Natural killer cell (primary cell): ENCODE measurements around the gene GJB2. TPM values are rescaled to one million over a fixed set of nuclear protein-coding genes. Genes with fewer than 3 reads are reported as not detected.

Experiments used
- ATAC-seq, 3 donors: fragments of 150-1000 bp in 2 of 3; fragments of 200-7000 bp in 1 of 3; cut with Tn5 transposase; 1 replicate in 1 of 3; 2 replicates in 2 of 3; pipeline ENCODE4 v1.10.0; 2021; ENCODE audit warnings: mild to moderate bottlenecking in 2 of 3, moderate library complexity in 2 of 3
- DNase-seq, 2 donors: peaks; one replicate each; pipeline versions ENCODE4 v3.0.0 to v3.0.0-alpha.2; 2013 to 2021; ENCODE audit warnings: mixed read lengths in 1 of 2
- H3K27ac ChIP-seq: one replicate; pipeline ENCODE4 v1.5.1; 2013; ENCODE audit warnings: mild to moderate bottlenecking, low read length
- H3K27me3 ChIP-seq: one replicate; pipeline ENCODE4 v1.6.1; 2013; ENCODE audit warnings: low read length; ENCODE audit not compliant: control insufficient read depth, insufficient read depth
- H3K36me3 ChIP-seq: one replicate; pipeline ENCODE4 v1.6.1; 2013; ENCODE audit warnings: low read length; ENCODE audit not compliant: control insufficient read depth, insufficient read depth
- H3K4me1 ChIP-seq: one replicate; pipeline ENCODE4 v1.6.1; 2013; ENCODE audit warnings: low read length; ENCODE audit not compliant: control insufficient read depth, insufficient read depth
- H3K4me3 ChIP-seq: one replicate; pipeline ENCODE4 v1.5.1; 2013; ENCODE audit warnings: low read length
- H3K9me3 ChIP-seq: one replicate; pipeline ENCODE4 v1.6.1; 2013; ENCODE audit warnings: low read length; ENCODE audit not compliant: control insufficient read depth, insufficient read depth
- H3K27ac Mint-ChIP-seq, 2 donors: one replicate each; pipeline ENCODE4 v1.8.0; 2022; ENCODE audit warnings: mild to moderate bottlenecking in 2 of 2, mixed read lengths in 2 of 2, moderate library complexity in 1 of 2
- H3K27me3 Mint-ChIP-seq, 2 donors: one replicate each; pipeline ENCODE4 v1.8.0; 2022; ENCODE audit warnings: low read depth in 2 of 2, mixed read lengths in 2 of 2
- H3K36me3 Mint-ChIP-seq: one replicate; pipeline ENCODE4 v1.8.0; 2022; ENCODE audit warnings: mixed read lengths
- H3K4me1 Mint-ChIP-seq, 2 donors: one replicate each; pipeline ENCODE4 v1.8.0; 2022; ENCODE audit warnings: mixed read lengths in 2 of 2
- H3K4me3 Mint-ChIP-seq: one replicate; pipeline ENCODE4 v1.8.0; 2022; ENCODE audit warnings: mild to moderate bottlenecking, moderate library complexity, mixed read lengths
- H3K9me3 Mint-ChIP-seq, 2 donors: one replicate each; pipeline ENCODE4 v1.8.0; 2022; ENCODE audit warnings: mixed read lengths in 2 of 2
- CTCF ChIP-seq: fragments of 200-600 bp; IDR thresholded peaks from one replicate; pipeline ENCODE4 v1.8.0; 2022; ENCODE audit warnings: antibody characterized with exemption
- WGBS: methylation state at CpG from one replicate; pipeline ENCODE4 v1.1.7; 2013; ENCODE audit warnings: missing lambda C conversion rate; ENCODE audit not compliant: insufficient coverage; 5-methylcytosine and 5-hydroxymethylcytosine counted together
- intact Hi-C: fragments of 100-400 bp; cut with micrococcal nuclease; formaldehyde crosslinking; loops from one replicate; pipeline ENCODE4 v1.14.2; 2022
- total RNA-seq, 4 donors: library from RNA; stranded (reverse); fragments of 120-200 nt in 1 of 4; gene quantifications; one replicate each; pipeline versions ENCODE4 v1.2.3 to v1.2.4, GENCODE V29; 2013 to 2022

The GJB2 gene
- total RNA-seq, 3 donors from 2014 or later (not counting 1 experiment from before 2014, with no cell fraction given), result 0.40 TPM; not detected in 2

GRCh38 chr13:20174656-20175405, 17.9 kb downstream of the GJB2 start:
- Mint-ChIP-seq H3K4me3 (no peak overlapping the region), H3K27ac (no peak overlapping the region), H3K27me3 (peaks cover 70 to 72% of the 10 kb centered on the region in 2 donors), H3K9me3 (no peaks in the 10 kb centered on the region), H3K4me1 (peaks cover 0 to 6% of the 10 kb centered on the region in 2 donors), H3K36me3 (no peaks in the 10 kb centered on the region)
- Histone ChIP-seq H3K4me1 (peaks cover 3% of the 10 kb centered on the region), H3K27me3 (peaks cover 23% of the 10 kb centered on the region), H3K27ac (no peak overlapping the region), H3K9me3 (no peaks in the 10 kb centered on the region), H3K36me3 (no peaks in the 10 kb centered on the region), H3K4me3 (no peak overlapping the region)
- ATAC-seq, result peak; percentile 60 to 73 (median 68)
- no peak for TF ChIP-seq CTCF
- intact Hi-C loops, result no loop called here
- DNase-seq, result peak in 1 of 2 donors; percentile 47
- 39% methylated on average over 22 of the region's 22 CpGs for WGBS

GRCh38 chr13:20173116-20173746, 19.5 kb downstream of the GJB2 start:
- intact Hi-C loops, result no loop called here
- no peak overlapping the region for H3K27ac Mint-ChIP-seq
- no peaks in the 10 kb centered on the region for H3K9me3 ChIP-seq
- no peak overlapping the region for H3K4me3 Mint-ChIP-seq
- 84% methylated on average over 7 of the region's 8 CpGs for WGBS
- peaks cover 23% of the 10 kb centered on the region for H3K27me3 ChIP-seq
- no peaks in the 10 kb centered on the region for H3K9me3 Mint-ChIP-seq
- H3K36me3 ChIP-seq, result no peaks in the 10 kb centered on the region
- TF ChIP-seq CTCF, result no peak
- H3K27me3 Mint-ChIP-seq, result peaks cover 59 to 66% of the 10 kb centered on the region in 2 donors
- DNase-seq, result no peak
- no peak overlapping the region for H3K27ac ChIP-seq
- H3K4me3 ChIP-seq, result no peak overlapping the region
- peaks cover 3% of the 10 kb centered on the region for H3K4me1 ChIP-seq
- H3K4me1 Mint-ChIP-seq, result peaks cover 0 to 6% of the 10 kb centered on the region in 2 donors
- no peak for ATAC-seq
- no peaks in the 10 kb centered on the region for H3K36me3 Mint-ChIP-seq

GRCh38 chr13:20171364-20171763, 21.4 kb downstream of the GJB2 start:
- peaks cover 60 to 64% of the 10 kb centered on the region in 2 donors for H3K27me3 Mint-ChIP-seq

More at GRCh38 chr13:20171364-20171763, 21.4 kb downstream of the GJB2 start:
- H3K4me1 Mint-ChIP-seq, result peaks cover 0 to 6% of the 10 kb centered on the region in 2 donors
- Histone ChIP-seq H3K9me3 (no peaks in the 10 kb centered on the region), H3K4me1 (peaks cover 3% of the 10 kb centered on the region), H3K27me3 (peaks cover 20% of the 10 kb centered on the region), H3K36me3 (no peaks in the 10 kb centered on the region), H3K4me3 (no peak overlapping the region), H3K27ac (no peak overlapping the region)
- H3K36me3 Mint-ChIP-seq, result no peaks in the 10 kb centered on the region
- DNase-seq (no peak), ATAC-seq (no peak)
- WGBS, result 100% methylated on average over 1 of the region's 1 CpG
- H3K4me3 Mint-ChIP-seq, result no peak overlapping the region
- no peaks in the 10 kb centered on the region for H3K9me3 Mint-ChIP-seq
- intact Hi-C loops, result no loop called here
- no peak overlapping the region for H3K27ac Mint-ChIP-seq
- TF ChIP-seq CTCF, result no peak
